Activated CD4-positive, alpha-beta T cell treated with anti-CD3 and anti-CD28 coated beads, Interleukin-2, amount 10 ng/mL, durations not matched to agents 24 days and 14 days (primary cell): Measurements from ENCODE around the gene ATG7. TPM values are rescaled to one million over a fixed set of nuclear protein-coding genes. Genes with fewer than 3 reads are reported as not detected.

Experiments
- DNase-seq: peaks from one replicate; pipeline ENCODE4 v3.0.0; 2022
- H3K27ac Mint-ChIP-seq: one replicate; pipeline ENCODE4 v1.8.0; 2022; ENCODE audit warnings: mild to moderate bottlenecking, mixed read lengths
- H3K27me3 Mint-ChIP-seq: one replicate; pipeline ENCODE4 v1.8.0; 2022; ENCODE audit warnings: mixed read lengths
- H3K36me3 Mint-ChIP-seq: one replicate; pipeline ENCODE4 v1.8.0; 2022; ENCODE audit warnings: low read depth, mild to moderate bottlenecking, mixed read lengths
- H3K4me1 Mint-ChIP-seq: one replicate; pipeline ENCODE4 v1.8.0; 2021; ENCODE audit warnings: mixed read lengths
- H3K4me3 Mint-ChIP-seq: one replicate; pipeline ENCODE4 v1.8.0; 2022; ENCODE audit warnings: mild to moderate bottlenecking, moderate library complexity, mixed read lengths
- H3K9me3 Mint-ChIP-seq: one replicate; pipeline ENCODE4 v1.8.0; 2021; ENCODE audit warnings: mixed read lengths
- intact Hi-C: fragments of 100-400 bp; cut with micrococcal nuclease; formaldehyde crosslinking; loops from one replicate; pipeline ENCODE4 v1.15.1; 2023
- total RNA-seq: library from RNA; stranded (reverse); gene quantifications from 2 replicates; pipeline ENCODE4 v1.2.3, GENCODE V29; 2022

ATG7 gene
- total RNA-seq, 1 donor from 2014 or later = 41.4 TPM

DNA sequence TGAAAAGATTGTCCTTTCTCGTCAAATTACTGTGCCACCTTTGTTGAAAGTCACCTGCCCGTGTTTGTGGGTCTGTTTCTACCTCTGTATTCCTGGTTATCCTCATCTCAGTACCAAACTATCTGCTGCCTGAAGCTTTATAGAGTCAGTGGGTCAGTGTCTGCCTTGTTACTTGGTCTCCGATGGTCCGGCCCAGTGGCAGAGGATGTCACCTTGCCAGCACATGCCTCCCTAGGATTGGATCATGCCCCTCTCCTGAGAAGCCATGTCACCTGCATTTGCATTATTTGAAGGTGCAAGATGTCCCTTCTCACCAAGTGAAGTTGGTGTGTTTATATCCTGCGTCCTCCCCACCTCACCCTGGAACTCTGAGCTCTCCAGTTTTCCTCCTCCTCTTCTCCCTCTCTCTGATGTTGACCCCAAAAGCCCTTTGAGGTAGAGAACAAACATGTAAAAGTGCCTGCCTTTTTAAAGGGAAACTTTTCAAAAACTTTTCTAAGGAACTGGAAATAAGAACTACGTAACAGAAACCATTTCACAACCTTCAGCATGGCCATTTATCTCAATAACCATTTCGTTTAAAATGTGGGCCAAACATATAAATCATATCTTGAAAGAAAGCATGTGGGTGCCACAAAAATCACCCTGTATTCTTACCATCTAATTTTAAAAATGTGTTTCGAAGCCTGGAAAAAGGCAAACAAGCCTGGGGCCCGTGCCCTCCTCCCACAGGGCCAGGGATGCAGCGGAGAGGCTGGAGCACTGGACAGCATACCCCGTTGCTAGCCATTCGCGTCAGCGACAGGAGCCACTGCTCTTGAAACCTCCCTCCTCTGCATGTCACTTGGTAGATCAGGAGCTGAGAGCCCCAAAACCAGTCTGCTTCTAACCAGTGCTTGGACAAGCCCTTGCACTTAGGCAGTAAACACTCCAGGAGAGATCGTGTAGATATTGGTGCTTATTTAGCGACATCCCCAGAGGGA is 269.4 kb downstream of the ATG7 start:
- no peaks in the 10 kb centered on the region for H3K36me3 Mint-ChIP-seq
- H3K27ac Mint-ChIP-seq = no peak overlapping the region
- no peak overlapping the region for H3K4me3 Mint-ChIP-seq
- no peaks in the 10 kb centered on the region for H3K4me1 Mint-ChIP-seq
- intact Hi-C loops = no loop called here
- H3K27me3 Mint-ChIP-seq = no peaks in the 10 kb centered on the region
- DNase-seq = no peak
- no peaks in the 10 kb centered on the region for H3K9me3 Mint-ChIP-seq

DNA sequence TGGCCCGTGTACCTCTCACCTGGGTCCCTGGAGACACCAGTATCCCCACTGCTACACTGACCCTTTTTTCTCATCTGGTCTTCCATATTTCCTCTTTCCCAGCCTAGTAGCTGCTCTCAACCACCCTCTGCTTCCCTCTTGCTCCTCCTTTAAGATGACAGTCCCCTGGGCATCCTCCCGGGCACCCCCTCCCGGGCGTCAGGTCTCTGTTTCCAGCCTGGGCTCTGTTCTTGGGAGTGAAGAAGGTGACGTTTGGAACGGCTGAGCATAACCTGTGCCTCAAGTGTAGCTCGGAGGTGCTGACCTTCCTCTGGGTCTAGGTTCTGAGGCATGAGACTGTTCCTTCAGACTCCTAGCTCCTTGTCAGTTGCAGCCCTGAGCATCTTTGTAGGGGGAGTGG is 270.4 kb downstream of the ATG7 start:
- no peak for DNase-seq
- peaks cover 3% of the 10 kb centered on the region for H3K9me3 Mint-ChIP-seq
- no peaks in the 10 kb centered on the region for H3K27me3 Mint-ChIP-seq
- intact Hi-C loops = no loop called here
- peaks cover under 1% of the 10 kb centered on the region for H3K4me1 Mint-ChIP-seq
- H3K36me3 Mint-ChIP-seq = peaks cover 6% of the 10 kb centered on the region
- H3K27ac Mint-ChIP-seq = no peak overlapping the region
- H3K4me3 Mint-ChIP-seq = no peak overlapping the region

DNA sequence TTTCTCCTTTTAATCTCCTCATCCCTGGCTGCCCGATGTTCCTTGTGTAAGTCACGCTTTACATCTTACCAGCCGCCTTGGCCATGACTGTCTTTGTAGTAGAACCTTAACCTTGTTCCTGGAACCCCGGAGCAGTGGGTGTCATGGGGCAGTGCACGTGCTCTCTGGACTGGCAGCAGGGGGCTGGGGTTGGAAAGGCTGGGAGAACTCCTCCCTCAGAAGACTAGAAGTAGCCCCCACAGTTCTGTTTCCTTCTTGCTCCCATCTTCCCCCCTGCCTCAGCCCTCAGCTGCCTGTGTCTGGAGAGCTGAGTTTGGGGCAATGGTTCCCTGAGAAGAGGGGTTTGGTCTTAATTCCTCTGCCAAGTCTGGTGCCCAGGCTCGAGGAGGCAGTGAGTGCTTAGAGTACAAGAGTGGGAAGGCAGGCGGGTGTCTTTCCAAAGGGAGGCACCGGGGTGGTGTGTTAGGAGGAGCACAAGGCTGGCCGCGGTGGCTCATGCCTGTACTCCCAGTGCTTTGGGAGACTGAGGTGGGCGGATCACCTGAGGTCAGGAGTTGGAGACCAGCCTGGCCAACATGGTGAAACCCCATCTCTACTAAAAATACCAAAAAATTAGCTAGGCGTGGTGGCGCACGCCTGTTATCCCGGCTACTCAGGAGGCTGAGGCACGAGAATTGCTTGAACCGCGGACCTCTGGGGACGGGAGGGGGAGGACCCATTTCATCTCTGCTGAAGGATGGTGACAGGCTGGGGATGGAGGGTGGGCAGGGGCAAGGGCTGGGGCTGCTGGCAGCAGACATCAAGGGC is 271.1 kb downstream of the ATG7 start:
- Mint-ChIP-seq H3K4me3 (no peak overlapping the region), H3K4me1 (peaks cover 2% of the 10 kb centered on the region), H3K9me3 (peaks cover 5% of the 10 kb centered on the region), H3K27ac (no peak overlapping the region), H3K36me3 (peaks cover 9% of the 10 kb centered on the region), H3K27me3 (no peaks in the 10 kb centered on the region)
- DNase-seq = no peak
- intact Hi-C loops = no loop called here

- Mint-ChIP-seq H3K4me1 (peaks cover 2% of the 10 kb centered on the region), H3K4me3 (no peak overlapping the region), H3K27me3 (no peaks in the 10 kb centered on the region), H3K9me3 (peaks cover 5% of the 10 kb centered on the region), H3K36me3 (peaks cover 9% of the 10 kb centered on the region), H3K27ac (no peak overlapping the region)
- no peak for DNase-seq
- intact Hi-C loops = no loop called here
Observed at GRCh38 chr3:11543948-11544387, 271.8 kb downstream of the ATG7 start.

DNA sequence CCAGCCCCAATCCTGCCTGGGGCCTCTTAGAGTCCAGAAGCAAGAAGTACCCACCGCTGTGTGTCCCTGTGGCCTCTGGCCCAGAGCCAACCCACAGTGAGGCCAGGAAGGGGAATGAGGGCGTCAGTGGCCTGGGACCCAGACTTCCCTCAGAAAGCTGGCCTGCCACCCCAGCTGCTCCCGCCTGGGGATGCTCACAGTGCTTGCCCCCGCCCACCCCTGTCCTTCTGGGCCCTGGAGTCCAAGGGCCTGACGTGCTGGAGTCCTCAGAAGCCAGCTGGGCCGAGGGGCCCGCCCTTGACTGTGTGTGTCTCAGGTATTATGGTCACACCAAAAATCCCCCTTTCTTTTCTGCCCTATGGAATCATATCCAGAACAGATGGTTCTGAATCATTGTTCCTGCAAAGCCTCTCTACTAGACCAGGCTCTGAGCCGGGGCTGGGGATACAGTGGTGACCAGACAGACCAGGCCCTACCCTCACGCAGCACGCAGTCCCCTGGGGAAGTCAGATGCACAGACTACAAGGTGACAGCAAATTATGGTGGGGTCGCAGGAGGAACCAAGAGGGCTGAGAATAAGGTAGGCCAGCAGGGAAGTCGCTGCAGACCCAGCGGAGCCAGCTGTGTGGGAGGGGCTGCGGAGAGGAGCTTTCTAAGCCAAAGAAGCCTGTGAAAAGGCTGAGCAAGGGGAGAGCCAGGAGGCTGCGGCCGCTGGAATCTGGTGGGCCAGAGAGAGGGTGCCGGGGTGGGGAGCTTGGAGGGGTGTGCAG is 272.4 kb downstream of the ATG7 start:
- H3K36me3 Mint-ChIP-seq = peaks cover 9% of the 10 kb centered on the region

GRCh38 chr3:11545186-11545851 is 273.1 kb downstream of the ATG7 start:
- peaks cover 5% of the 10 kb centered on the region for H3K9me3 Mint-ChIP-seq
- H3K4me3 Mint-ChIP-seq = no peak overlapping the region
- no peaks in the 10 kb centered on the region for H3K27me3 Mint-ChIP-seq
- no peak overlapping the region for H3K27ac Mint-ChIP-seq
- H3K4me1 Mint-ChIP-seq = peaks cover 2% of the 10 kb centered on the region
- intact Hi-C loops = no loop called here
- H3K36me3 Mint-ChIP-seq = peaks cover 9% of the 10 kb centered on the region
- DNase-seq = no peak

More for the DNA sequence above, 272.4 kb downstream of the ATG7 start:
- peaks cover 5% of the 10 kb centered on the region for H3K9me3 Mint-ChIP-seq
- DNase-seq = no peak
- H3K4me3 Mint-ChIP-seq = no peak overlapping the region
- intact Hi-C loops = no loop called here
- H3K27me3 Mint-ChIP-seq = no peaks in the 10 kb centered on the region
- H3K4me1 Mint-ChIP-seq = peaks cover 2% of the 10 kb centered on the region
- H3K27ac Mint-ChIP-seq = no peak overlapping the region

- DNase-seq = no peak
- H3K4me1 Mint-ChIP-seq = peaks cover 2% of the 10 kb centered on the region
- intact Hi-C loops = loop anchor here (1.0 kb wide), 1 partner anchor 78 kb away; no protein-coding TSS in a partner anchor
- H3K36me3 Mint-ChIP-seq = peaks cover 9% of the 10 kb centered on the region
- no peak overlapping the region for H3K4me3 Mint-ChIP-seq
- no peaks in the 10 kb centered on the region for H3K27me3 Mint-ChIP-seq
- H3K9me3 Mint-ChIP-seq = peaks cover 5% of the 10 kb centered on the region
- no peak overlapping the region for H3K27ac Mint-ChIP-seq
Observed at GRCh38 chr3:11546657-11547302, 274.6 kb downstream of the ATG7 start.

DNA sequence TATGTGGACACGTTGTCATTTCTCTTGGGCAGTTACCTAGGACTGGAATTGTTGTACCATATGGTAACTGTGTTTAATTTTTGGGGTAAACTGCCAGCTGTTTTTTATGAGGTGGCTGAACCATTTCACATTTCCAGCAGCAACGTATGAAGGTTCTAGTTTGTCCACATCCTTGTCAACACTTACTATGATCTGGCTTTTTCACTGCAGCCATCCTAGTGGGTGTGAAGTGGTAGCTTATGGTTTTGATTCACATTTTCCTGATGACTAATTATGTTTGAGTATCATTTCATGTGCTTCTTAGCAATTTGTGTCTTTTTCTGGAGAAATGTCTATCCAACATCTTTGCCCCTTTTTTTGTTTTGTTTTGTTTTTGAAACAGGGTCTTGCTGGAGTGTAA is 275.3 kb downstream of the ATG7 start:
- Mint-ChIP-seq H3K4me1 (peaks cover 2% of the 10 kb centered on the region), H3K27ac (peak overlapping the region; percentile 36), H3K4me3 (no peak overlapping the region), H3K27me3 (no peaks in the 10 kb centered on the region), H3K9me3 (peaks cover 5% of the 10 kb centered on the region), H3K36me3 (peaks cover 9% of the 10 kb centered on the region)
- no peak for DNase-seq
- intact Hi-C loops = loop anchor here (1.0 kb wide), 1 partner anchor 77 kb away; no protein-coding TSS in a partner anchor

- Mint-ChIP-seq H3K4me1 (peaks cover 2% of the 10 kb centered on the region), H3K4me3 (no peak overlapping the region), H3K27me3 (no peaks in the 10 kb centered on the region), H3K27ac (no peak overlapping the region), H3K36me3 (peaks cover 15% of the 10 kb centered on the region), H3K9me3 (peaks cover 5% of the 10 kb centered on the region)
- no peak for DNase-seq
- intact Hi-C loops = no loop called here
Observed at GRCh38 chr3:11548721-11549131, 276.5 kb downstream of the ATG7 start.

DNA sequence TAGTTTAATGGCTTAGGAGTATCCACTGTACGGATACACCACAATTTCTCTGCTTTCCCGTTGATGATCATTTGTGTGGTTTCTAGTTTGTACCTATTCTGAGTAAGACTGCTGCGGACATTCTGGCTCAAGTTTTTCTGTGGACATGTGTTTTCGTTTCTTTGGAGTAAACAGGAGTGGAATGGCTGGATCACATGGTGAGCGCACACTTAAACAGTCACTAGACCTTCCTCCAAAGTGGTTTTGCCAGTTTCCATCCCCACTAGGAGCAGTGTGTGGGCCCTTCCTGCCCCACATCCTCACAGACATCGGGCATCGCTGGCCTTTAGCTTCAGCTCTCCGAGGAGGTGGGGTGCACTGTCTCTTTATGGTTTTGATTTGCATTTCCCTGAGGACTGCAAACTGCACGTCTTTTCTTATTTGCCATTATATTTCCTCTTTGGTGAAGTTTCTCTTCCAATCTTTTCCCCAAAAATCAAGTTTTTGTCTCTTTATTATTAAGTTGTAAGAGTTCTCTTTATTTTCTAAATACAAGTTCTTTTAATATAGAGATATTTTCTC is 277.5 kb downstream of the ATG7 start:
- Mint-ChIP-seq H3K36me3 (peaks cover 16% of the 10 kb centered on the region), H3K4me3 (no peak overlapping the region), H3K4me1 (peaks cover 2% of the 10 kb centered on the region), H3K9me3 (peaks cover 5% of the 10 kb centered on the region), H3K27me3 (no peaks in the 10 kb centered on the region), H3K27ac (no peak overlapping the region)
- intact Hi-C loops = no loop called here
- no peak for DNase-seq

- intact Hi-C loops = no loop called here
- Mint-ChIP-seq H3K4me1 (peaks cover 2% of the 10 kb centered on the region), H3K27ac (no peak overlapping the region), H3K9me3 (peaks cover 5% of the 10 kb centered on the region), H3K27me3 (no peaks in the 10 kb centered on the region), H3K36me3 (peaks cover 19% of the 10 kb centered on the region), H3K4me3 (no peak overlapping the region)
- DNase-seq = no peak
Observed at GRCh38 chr3:11551036-11551435, 278.8 kb downstream of the ATG7 start.
